T-helper 2 cell treated with Interferon-gamma antibody and Interleukin-4, amounts not matched to agents 100 ng/mL and 5 ng/mL, for 36 hours (primary cell): ENCODE results near the gene GNG2. TPM values are rescaled to one million over a fixed set of nuclear protein-coding genes. Genes with fewer than 3 reads are reported as not detected.

Experiments
- intact Hi-C: fragments of 100-400 bp; cut with micrococcal nuclease; formaldehyde crosslinking; loops from one replicate; pipeline ENCODE4 v1.15.1; 2023
- total RNA-seq: library from RNA; stranded (reverse); gene quantifications from 2 replicates; pipeline ENCODE4 v1.2.3, GENCODE V29; 2022

GNG2 gene
- total RNA-seq, 1 donor from 2014 or later, result 204 TPM

- intact Hi-C loops, result no loop called here
Measured at GRCh38 chr14:51883232-51883631, 22.8 kb downstream of the GNG2 start.

GRCh38 chr14:51884086-51884927 lies 23.9 kb downstream of the GNG2 start:
- intact Hi-C loops, result loop anchor here (2.0 kb wide), 1 partner anchor 22 kb away; no protein-coding TSS in a partner anchor

- intact Hi-C loops, result no loop called here
Measured at GRCh38 chr14:51889851-51890250, 29.4 kb downstream of the GNG2 start.

- intact Hi-C loops, result no loop called here
Measured at GRCh38 chr14:51894250-51894649, 33.8 kb downstream of the GNG2 start.

- intact Hi-C loops, result no loop called here
Measured at GRCh38 chr14:51895375-51895774, 35.0 kb downstream of the GNG2 start.

GRCh38 chr14:51897791-51898355 lies 37.5 kb downstream of the GNG2 start:
- intact Hi-C loops, result no loop called here

GRCh38 chr14:51901475-51902024 lies 41.1 kb downstream of the GNG2 start:
- intact Hi-C loops, result no loop called here

- intact Hi-C loops, result loop anchor here (2.0 to 5.0 kb wide), 2 partner anchors 45 to 58 kb away; partner anchors contain the start of gene GNG2
Measured at GRCh38 chr14:51905656-51906121, 45.3 kb downstream of the GNG2 start.

GRCh38 chr14:51908086-51908485 lies 47.7 kb downstream of the GNG2 start:
- intact Hi-C loops, result loop anchor here (5.0 kb wide), 1 partner anchor 61 kb away; no protein-coding TSS in a partner anchor

- intact Hi-C loops, result no loop called here
Measured at GRCh38 chr14:51912112-51912786, 51.8 kb downstream of the GNG2 start.

- intact Hi-C loops, result no loop called here
Measured at GRCh38 chr14:51914310-51914709, 53.9 kb downstream of the GNG2 start.

- intact Hi-C loops, result no loop called here
Measured at GRCh38 chr14:51917193-51917592, 56.8 kb downstream of the GNG2 start.

GRCh38 chr14:51921026-51921425 lies 60.6 kb downstream of the GNG2 start:
- intact Hi-C loops, result no loop called here

- intact Hi-C loops, result no loop called here
Measured at GRCh38 chr14:51922624-51923023, 62.2 kb downstream of the GNG2 start.

- intact Hi-C loops, result no loop called here
Measured at GRCh38 chr14:51924600-51924999, 64.2 kb downstream of the GNG2 start.

- intact Hi-C loops, result no loop called here
Measured at GRCh38 chr14:51925980-51926379, 65.6 kb downstream of the GNG2 start.

- intact Hi-C loops, result no loop called here
Measured at GRCh38 chr14:51926449-51926848, 66.0 kb downstream of the GNG2 start.

- intact Hi-C loops, result no loop called here
Measured at GRCh38 chr14:51928568-51928967, 68.2 kb downstream of the GNG2 start.

- intact Hi-C loops, result no loop called here
Measured at GRCh38 chr14:51929166-51929565, 68.8 kb downstream of the GNG2 start.

GRCh38 chr14:51929910-51930682 lies 69.7 kb downstream of the GNG2 start:
- intact Hi-C loops, result no loop called here

GRCh38 chr14:51931308-51931707 lies 70.9 kb downstream of the GNG2 start:
- intact Hi-C loops, result no loop called here
